Subcutaneous abdominal adipose tissue (tissue), 5 donors: ENCODE results near the gene PATJ.

Experiments used
- H3K27ac ChIP-seq: one replicate; pipeline ENCODE4 v1.7.0; 2013; ENCODE audit warnings: low read depth, mild to moderate bottlenecking, inconsistent platforms, low read length, moderate library complexity
- H3K27me3 ChIP-seq, 5 donors: one replicate each; pipeline ENCODE4 v1.7.0; 2013; ENCODE audit warnings: low read length in 5 of 5, inconsistent platforms in 1 of 5; ENCODE audit not compliant: control insufficient read depth in 5 of 5, insufficient read depth in 4 of 5
- H3K36me3 ChIP-seq, 5 donors: one replicate each; pipeline ENCODE4 v1.7.0; 2013; ENCODE audit warnings: low read length in 5 of 5; ENCODE audit not compliant: control insufficient read depth in 5 of 5, insufficient read depth in 5 of 5
- H3K4me1 ChIP-seq, 5 donors: one replicate each; pipeline ENCODE4 v1.7.0; 2013; ENCODE audit warnings: low read length in 5 of 5, mild to moderate bottlenecking in 3 of 5, moderate library complexity in 1 of 5; ENCODE audit not compliant: control insufficient read depth in 5 of 5, insufficient read depth in 5 of 5
- H3K4me3 ChIP-seq, 5 donors: one replicate each; pipeline ENCODE4 v1.7.0; 2013; ENCODE audit warnings: low read length in 5 of 5, low read depth in 1 of 5
- H3K9ac ChIP-seq, 5 donors: one replicate each; pipeline ENCODE4 v1.7.0; 2013; ENCODE audit warnings: low read length in 5 of 5, mild to moderate bottlenecking in 4 of 5, moderate library complexity in 3 of 5
- H3K9me3 ChIP-seq, 5 donors: one replicate each; pipeline ENCODE4 v1.7.0; 2013; ENCODE audit warnings: low read length in 5 of 5; ENCODE audit not compliant: control insufficient read depth in 5 of 5
- donor health status: healthy.
- donor health status: healthy.
- donor health status: healthy.
- donor health status: healthy.
- donor health status: healthy.

Gene PATJ

DNA sequence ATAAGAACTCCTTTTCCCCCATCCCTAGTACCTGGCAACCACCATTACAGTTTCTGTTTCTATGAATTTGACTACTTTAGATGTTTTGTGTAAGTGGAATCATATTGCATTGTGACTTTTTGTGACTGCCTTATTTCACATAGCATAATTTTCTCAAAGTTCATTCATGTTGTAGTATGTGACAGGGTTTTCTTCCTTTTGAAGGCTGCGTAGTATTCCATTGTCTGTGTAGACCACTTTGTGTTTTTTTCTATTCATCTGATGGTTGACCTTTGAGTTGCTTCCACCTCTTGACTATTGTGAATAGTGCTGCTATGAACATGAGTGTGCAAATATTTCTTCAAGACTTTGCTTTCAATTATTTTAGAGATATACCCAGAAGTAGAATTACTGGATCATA is 226.6 kb downstream of the PATJ start:
- no peak overlapping the region for H3K27ac ChIP-seq
- no peaks in the 10 kb centered on the region for H3K27me3 ChIP-seq
- no peaks in the 10 kb centered on the region for H3K36me3 ChIP-seq
- no peak overlapping the region for H3K4me3 ChIP-seq
- H3K4me1 ChIP-seq = no peaks in the 10 kb centered on the region
- no peak overlapping the region for H3K9ac ChIP-seq
- no peaks in the 10 kb centered on the region for H3K9me3 ChIP-seq

DNA sequence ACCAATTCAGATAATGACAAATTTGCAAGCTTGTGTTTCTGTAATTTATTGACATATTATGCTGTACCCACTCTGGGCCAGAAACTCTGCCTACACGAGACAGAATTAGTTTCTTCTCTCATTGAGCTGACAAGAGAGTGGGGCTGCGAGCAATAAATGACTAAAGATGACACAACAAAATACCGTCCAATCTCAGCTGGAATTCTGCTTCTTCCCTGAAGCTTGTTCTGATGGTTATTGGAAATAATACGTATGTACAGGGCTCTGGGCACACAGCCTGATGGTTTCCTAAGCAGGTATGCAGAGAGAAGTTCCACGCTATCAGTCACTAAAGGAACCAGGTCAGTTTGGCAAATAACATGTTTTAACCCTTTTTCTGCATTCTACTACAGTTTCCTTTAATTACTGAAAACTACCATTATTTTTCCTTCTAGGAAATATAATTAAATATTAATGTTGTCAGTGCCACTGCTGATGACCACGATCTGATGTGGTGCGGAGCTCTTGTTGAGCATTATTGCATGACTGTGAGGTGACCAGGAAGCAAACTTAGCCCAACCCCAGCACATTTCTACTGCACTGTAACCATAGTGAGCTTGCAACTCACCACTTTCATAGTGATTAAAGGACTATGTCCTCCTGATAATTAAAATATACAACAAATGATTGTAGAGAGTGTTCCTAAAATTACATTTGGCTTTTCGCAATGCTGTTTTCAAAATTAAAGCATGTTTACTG is 231.0 kb downstream of the PATJ start:
- Histone ChIP-seq H3K9ac (no peak overlapping the region), H3K27ac (no peak overlapping the region), H3K4me1 (no peaks in the 10 kb centered on the region), H3K36me3 (no peaks in the 10 kb centered on the region), H3K4me3 (no peak overlapping the region), H3K27me3 (no peaks in the 10 kb centered on the region), H3K9me3 (no peaks in the 10 kb centered on the region)

DNA sequence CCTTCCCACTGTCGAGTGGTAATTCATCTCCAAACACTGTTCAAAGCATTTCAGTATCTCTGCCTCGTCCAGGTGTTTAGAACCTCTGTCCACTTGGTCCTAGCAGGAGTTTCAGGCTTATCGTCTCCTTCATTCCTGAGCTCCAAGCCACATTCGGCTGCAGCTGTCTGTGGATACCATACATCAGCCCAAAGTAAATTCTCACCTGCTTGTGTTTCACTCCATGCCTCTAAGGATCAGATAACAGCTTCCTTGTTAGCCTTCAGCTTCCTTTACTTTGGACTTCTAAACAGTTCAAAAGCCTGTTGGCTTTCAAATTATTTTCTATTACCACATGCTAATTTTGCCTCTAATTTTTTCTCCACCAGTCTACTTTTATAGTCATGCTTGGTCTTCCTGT is 233.4 kb downstream of the PATJ start:
- Histone ChIP-seq H3K9ac (no peak overlapping the region), H3K27ac (no peak overlapping the region), H3K4me1 (no peaks in the 10 kb centered on the region), H3K4me3 (no peak overlapping the region), H3K9me3 (no peaks in the 10 kb centered on the region), H3K36me3 (no peaks in the 10 kb centered on the region), H3K27me3 (no peaks in the 10 kb centered on the region)

DNA sequence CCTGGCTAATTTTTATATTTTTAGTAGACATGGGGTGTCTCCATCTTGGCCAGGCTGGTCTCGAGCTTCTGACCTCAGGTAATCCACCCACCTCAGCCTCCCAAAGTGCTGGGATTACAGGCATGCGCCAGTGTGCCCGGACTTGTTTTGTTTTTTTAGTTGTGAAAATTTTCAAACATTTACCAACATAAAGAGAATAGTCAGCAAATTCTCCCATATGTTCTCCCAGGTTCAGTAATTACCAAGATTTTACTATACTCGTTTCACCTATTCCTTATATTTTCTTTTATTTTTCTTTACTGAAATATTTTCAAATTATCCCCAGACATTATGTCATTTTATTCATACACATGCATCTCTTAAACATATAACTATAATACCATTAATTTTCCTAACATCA is 234.3 kb downstream of the PATJ start:
- no peak overlapping the region for H3K4me3 ChIP-seq
- no peak overlapping the region for H3K27ac ChIP-seq
- no peaks in the 10 kb centered on the region for H3K4me1 ChIP-seq
- H3K27me3 ChIP-seq = no peaks in the 10 kb centered on the region
- no peak overlapping the region for H3K9ac ChIP-seq
- no peaks in the 10 kb centered on the region for H3K9me3 ChIP-seq
- no peaks in the 10 kb centered on the region for H3K36me3 ChIP-seq

DNA sequence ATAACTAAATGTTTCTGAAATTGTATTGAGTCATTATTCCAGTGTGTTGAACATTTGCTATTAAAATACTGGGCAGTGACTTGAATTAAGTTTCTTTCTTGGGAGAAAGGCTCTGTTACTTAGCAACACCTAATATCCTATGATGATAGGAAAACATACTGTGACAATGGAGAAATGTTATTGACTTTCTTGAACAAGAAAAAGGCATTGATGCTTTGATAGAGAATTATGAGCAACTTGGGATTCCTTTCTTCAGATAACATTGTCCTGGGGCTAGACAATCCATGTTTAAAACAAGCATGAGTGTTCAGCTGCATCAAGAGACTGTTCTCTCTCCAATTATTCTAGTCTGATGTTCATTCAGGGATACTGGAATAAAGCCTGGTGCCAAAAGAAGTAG is 236.5 kb downstream of the PATJ start:
- H3K9ac ChIP-seq = no peak overlapping the region
- no peaks in the 10 kb centered on the region for H3K36me3 ChIP-seq
- no peaks in the 10 kb centered on the region for H3K9me3 ChIP-seq
- no peak overlapping the region for H3K4me3 ChIP-seq
- H3K4me1 ChIP-seq = no peaks in the 10 kb centered on the region
- no peak overlapping the region for H3K27ac ChIP-seq
- no peaks in the 10 kb centered on the region for H3K27me3 ChIP-seq

DNA sequence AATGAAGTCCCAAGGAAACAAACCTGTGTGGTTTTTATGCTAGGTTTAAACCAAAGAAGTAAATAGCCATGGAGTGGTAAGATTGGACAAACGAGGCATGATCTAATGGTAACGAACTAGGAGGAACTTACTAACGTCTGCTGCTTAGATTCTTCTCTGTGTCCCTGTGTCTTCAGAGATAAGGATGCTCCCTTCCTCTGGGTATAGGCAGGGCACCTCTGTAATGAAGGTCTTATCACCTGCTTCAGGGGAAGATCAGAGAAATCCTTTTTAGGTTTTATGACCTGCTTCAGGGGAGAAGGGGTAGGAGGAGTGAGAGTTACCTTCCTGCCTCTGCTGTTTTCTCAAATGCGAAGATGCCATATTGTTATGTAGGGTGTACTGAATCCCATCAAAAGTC is 237.4 kb downstream of the PATJ start:
- Histone ChIP-seq H3K27me3 (no peaks in the 10 kb centered on the region), H3K4me1 (no peaks in the 10 kb centered on the region), H3K9me3 (no peaks in the 10 kb centered on the region), H3K36me3 (no peaks in the 10 kb centered on the region), H3K27ac (no peak overlapping the region), H3K9ac (no peak overlapping the region), H3K4me3 (no peak overlapping the region)

DNA sequence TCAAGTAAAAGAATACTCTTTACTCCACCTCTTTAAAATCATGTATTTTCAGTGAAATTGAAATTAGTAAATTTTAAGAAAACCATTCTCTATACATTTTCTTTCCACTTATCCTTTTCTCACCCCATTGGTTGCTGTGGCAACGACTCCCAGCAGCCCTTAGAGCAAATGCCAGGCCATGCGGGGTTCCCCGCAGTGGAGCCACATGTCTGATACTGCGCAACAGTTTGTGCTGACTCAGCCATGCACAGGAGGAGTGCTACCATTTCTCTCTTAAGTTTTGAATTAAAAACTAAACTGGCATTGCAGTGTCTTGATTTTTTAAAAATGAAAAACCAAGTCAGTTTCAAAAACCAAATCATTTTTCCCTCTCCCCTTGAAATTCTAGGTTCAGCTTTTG is 238.3 kb downstream of the PATJ start:
- Histone ChIP-seq H3K4me3 (no peak overlapping the region), H3K9ac (no peak overlapping the region), H3K4me1 (no peaks in the 10 kb centered on the region), H3K9me3 (no peaks in the 10 kb centered on the region), H3K27me3 (no peaks in the 10 kb centered on the region), H3K36me3 (no peaks in the 10 kb centered on the region), H3K27ac (no peak overlapping the region)

DNA sequence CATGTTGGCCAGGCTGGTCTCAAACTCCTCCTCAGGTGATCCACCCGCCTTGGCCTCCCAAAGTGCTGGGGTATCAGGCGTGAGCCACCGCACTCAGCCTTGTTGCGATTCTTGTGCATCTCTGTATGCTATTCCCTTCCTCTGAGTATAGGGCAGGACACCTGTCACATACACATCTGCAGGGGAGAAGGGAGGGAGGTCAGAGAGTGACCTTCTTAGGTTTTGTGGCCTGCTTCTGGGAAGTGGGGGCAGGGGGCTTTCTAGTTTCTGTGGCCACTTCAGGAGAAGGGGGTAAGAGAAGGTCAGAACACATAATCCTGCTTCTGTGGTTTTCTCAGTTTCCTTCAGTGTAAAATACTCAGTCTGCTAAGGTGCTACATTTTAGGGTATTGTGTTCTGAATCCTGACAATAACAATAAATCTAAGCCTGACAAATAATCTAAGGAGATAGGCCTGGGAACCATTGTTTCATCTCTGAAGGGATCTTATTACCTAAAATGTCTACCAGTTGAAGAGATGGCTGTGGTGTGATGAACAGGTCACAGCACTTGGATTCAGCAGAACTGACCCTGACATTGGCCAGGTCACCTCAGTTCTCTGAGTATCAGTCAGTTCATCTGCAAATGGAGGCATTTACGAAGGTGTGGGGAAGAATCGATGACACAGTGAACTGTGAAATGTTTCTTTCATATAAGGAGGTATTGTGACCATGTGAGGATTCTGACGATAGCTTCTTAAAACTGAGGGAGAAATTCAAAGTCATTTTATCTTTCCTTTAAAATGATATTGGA is 239.8 kb downstream of the PATJ start:
- no peaks in the 10 kb centered on the region for H3K27me3 ChIP-seq
- H3K9me3 ChIP-seq = no peaks in the 10 kb centered on the region
- no peaks in the 10 kb centered on the region for H3K36me3 ChIP-seq
- no peak overlapping the region for H3K27ac ChIP-seq
- H3K4me1 ChIP-seq = no peaks in the 10 kb centered on the region
- H3K4me3 ChIP-seq = no peak overlapping the region
- no peak overlapping the region for H3K9ac ChIP-seq

DNA sequence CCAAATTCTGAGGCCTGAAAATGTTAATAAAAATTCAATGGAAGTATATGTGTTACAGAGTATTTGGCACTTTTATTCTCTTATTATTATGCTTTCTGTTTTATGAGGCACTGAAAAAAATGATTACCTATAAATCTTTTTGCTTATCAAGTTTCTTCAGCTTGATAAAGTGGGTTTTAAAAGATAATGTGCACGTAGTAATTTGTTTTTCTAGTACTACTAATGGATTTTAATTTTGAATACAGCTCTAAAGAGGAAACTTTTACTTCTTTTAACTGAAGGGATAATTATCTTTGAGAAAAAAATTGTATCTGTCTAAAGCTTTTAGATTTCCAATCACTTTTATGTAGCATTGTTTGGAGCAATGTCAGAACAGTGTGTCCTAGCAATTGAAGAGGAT is 241.0 kb downstream of the PATJ start:
- Histone ChIP-seq H3K9me3 (no peaks in the 10 kb centered on the region), H3K27me3 (no peaks in the 10 kb centered on the region), H3K36me3 (no peaks in the 10 kb centered on the region), H3K4me1 (no peaks in the 10 kb centered on the region), H3K9ac (no peak overlapping the region), H3K4me3 (no peak overlapping the region), H3K27ac (no peak overlapping the region)

DNA sequence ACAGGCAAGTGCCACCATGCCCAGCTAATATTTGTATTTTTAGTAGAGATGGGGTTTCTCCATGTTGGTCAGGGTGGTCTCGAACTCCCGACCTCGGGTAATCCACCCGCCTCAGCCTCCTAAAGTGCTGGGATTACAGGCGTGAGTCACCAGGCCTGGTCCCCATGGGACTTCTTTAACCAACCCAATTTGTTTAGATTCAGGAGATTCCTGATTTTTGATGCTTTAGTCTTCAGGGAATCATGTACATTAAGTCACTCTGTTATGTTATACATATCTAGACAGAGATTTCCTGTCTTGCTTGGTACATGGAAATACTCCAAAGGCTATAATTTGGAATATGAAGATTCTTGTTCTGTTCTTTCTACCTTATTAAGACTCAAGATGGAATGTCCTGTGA is 250.0 kb downstream of the PATJ start:
- no peaks in the 10 kb centered on the region for H3K9me3 ChIP-seq
- H3K36me3 ChIP-seq = peaks cover 0 to 6% (median 3%) of the 10 kb centered on the region in 5 donors
- H3K4me1 ChIP-seq = no peaks in the 10 kb centered on the region
- H3K27ac ChIP-seq = no peak overlapping the region
- H3K9ac ChIP-seq = no peak overlapping the region
- H3K4me3 ChIP-seq = no peak overlapping the region
- no peaks in the 10 kb centered on the region for H3K27me3 ChIP-seq
